Upper lobe of right lung (tissue), 1 donor: ENCODE data around the gene TEAD1. TPM values are rescaled to one million over a fixed set of nuclear protein-coding genes. Genes with fewer than 3 reads are reported as not detected.
A peak's percentile ranks its signal among the peaks of the same experiment; 100 is the strongest.

Source experiments
- ATAC-seq: fragments of 200-7000 bp; cut with Tn5 transposase; one replicate; pipeline ENCODE4 v1.9.1; 2020; ENCODE audit warnings: mild to moderate bottlenecking, moderate library complexity
- DNase-seq: peaks from one replicate; pipeline ENCODE4 v3.0.0-alpha.2; 2020
- H3K27ac ChIP-seq: fragments of 200-600 bp; one replicate; pipeline ENCODE4 v1.8.0; 2022
- H3K27me3 ChIP-seq: fragments of 200-600 bp; one replicate; pipeline ENCODE4 v1.8.0; 2022; ENCODE audit warnings: mild to moderate bottlenecking
- H3K36me3 ChIP-seq: fragments of 200-600 bp; one replicate; pipeline ENCODE4 v1.8.0; 2022
- H3K4me1 ChIP-seq: fragments of 200-600 bp; one replicate; pipeline ENCODE4 v1.8.0; 2022
- H3K4me3 ChIP-seq: fragments of 200-600 bp; one replicate; pipeline ENCODE4 v1.8.0; 2022; ENCODE audit warnings: mild to moderate bottlenecking
- H3K9me3 ChIP-seq: fragments of 200-600 bp; one replicate; pipeline ENCODE4 v1.8.0; 2022
- CTCF ChIP-seq: fragments of 200-600 bp; IDR thresholded peaks from one replicate; pipeline ENCODE4 v1.8.0; 2022; ENCODE audit warnings: antibody characterized with exemption
- intact Hi-C: fragments of 100-400 bp; cut with DNase I; formaldehyde crosslinking; loops from one replicate; pipeline ENCODE4 v1.11.0; 2022
- total RNA-seq: library from RNA; stranded (reverse); fragmentation: NEBNext Ultra II Directional; extraction: Animal tissue kit (Norgen Biotek cat#: 25700); gene quantifications from one replicate; pipeline ENCODE4 v1.2.1, GENCODE V29; 2021
- donor health status: DM: no; HTN: yes; CAD: no; lungs with severe emphysema.

TEAD1 gene
- total RNA-seq, 1 donor from 2014 or later = 72.3 TPM

- no peak for TF ChIP-seq CTCF
- intact Hi-C loops = no loop called here
- Histone ChIP-seq H3K27me3 (no peaks in the 10 kb centered on the region), H3K4me3 (no peak overlapping the region), H3K27ac (no peak overlapping the region), H3K4me1 (no peaks in the 10 kb centered on the region), H3K36me3 (no peaks in the 10 kb centered on the region), H3K9me3 (no peaks in the 10 kb centered on the region)
- DNase-seq (no peak), ATAC-seq (no peak)
Measured at GRCh38 chr11:12859872-12860657, 185.8 kb downstream of the TEAD1 start.

- no peak for DNase-seq
- Histone ChIP-seq H3K27ac (no peak overlapping the region), H3K4me3 (no peak overlapping the region), H3K27me3 (no peaks in the 10 kb centered on the region), H3K9me3 (no peaks in the 10 kb centered on the region), H3K4me1 (no peaks in the 10 kb centered on the region), H3K36me3 (no peaks in the 10 kb centered on the region)
- peak; percentile 39 for ATAC-seq
- intact Hi-C loops = no loop called here
- TF ChIP-seq CTCF = no peak
Measured at GRCh38 chr11:12860827-12861226, 186.6 kb downstream of the TEAD1 start.

GRCh38 chr11:12862696-12863469 lies 188.7 kb downstream of the TEAD1 start:
- intact Hi-C loops = no loop called here

GRCh38 chr11:12863605-12864121 lies 189.4 kb downstream of the TEAD1 start:
- no peak for ATAC-seq
- intact Hi-C loops = no loop called here
- Histone ChIP-seq H3K4me1 (no peaks in the 10 kb centered on the region), H3K9me3 (no peaks in the 10 kb centered on the region), H3K4me3 (no peak overlapping the region), H3K36me3 (no peaks in the 10 kb centered on the region), H3K27ac (no peak overlapping the region), H3K27me3 (no peaks in the 10 kb centered on the region)
- no peak for DNase-seq
- TF ChIP-seq CTCF = no peak

More at GRCh38 chr11:12862696-12863469, 188.7 kb downstream of the TEAD1 start:
- Histone ChIP-seq H3K4me3 (no peak overlapping the region), H3K4me1 (no peaks in the 10 kb centered on the region), H3K27ac (no peak overlapping the region), H3K36me3 (no peaks in the 10 kb centered on the region), H3K27me3 (no peaks in the 10 kb centered on the region), H3K9me3 (no peaks in the 10 kb centered on the region)
- DNase-seq (no peak), ATAC-seq (no peak)
- no peak for TF ChIP-seq CTCF

- no peak overlapping the region for H3K4me3 ChIP-seq
- H3K9me3 ChIP-seq = no peaks in the 10 kb centered on the region
- ATAC-seq = peak; percentile 70
- H3K27me3 ChIP-seq = no peaks in the 10 kb centered on the region
- no peaks in the 10 kb centered on the region for H3K4me1 ChIP-seq
- intact Hi-C loops = no loop called here
- H3K27ac ChIP-seq = no peak overlapping the region
- TF ChIP-seq CTCF = no peak
- H3K36me3 ChIP-seq = no peaks in the 10 kb centered on the region
- DNase-seq = no peak
Measured at GRCh38 chr11:12864316-12865156, 190.3 kb downstream of the TEAD1 start.
